Fibroblast of skin of back (primary cell): Measurements from ENCODE around the gene PLCB1.
"Not testable (repeated sequence)": the region's sequence is repeated elsewhere in the genome, so short reads cannot be mapped to it uniquely, and the experiment has no call there.

Experiments used
- DNase-seq: peaks from one replicate; pipeline ENCODE4 v3.0.0-alpha.2; 2013

PLCB1 gene

GRCh38 chr20:8408587-8409307, 276.7 kb downstream of the PLCB1 start:
- DNase-seq = no peak

GRCh38 chr20:8413691-8414090, 281.6 kb downstream of the PLCB1 start:
- DNase-seq = no peak

GRCh38 chr20:8414586-8415274, 282.7 kb downstream of the PLCB1 start:
- DNase-seq = peak; percentile 54

- DNase-seq = no peak
Measured at GRCh38 chr20:8421981-8422380, 289.9 kb downstream of the PLCB1 start.

- no peak for DNase-seq
Measured at GRCh38 chr20:8423482-8423881, 291.4 kb downstream of the PLCB1 start.

GRCh38 chr20:8424010-8424409, 291.9 kb downstream of the PLCB1 start:
- DNase-seq = peak; percentile 62

GRCh38 chr20:8425016-8425415, 292.9 kb downstream of the PLCB1 start:
- no peak for DNase-seq

- no peak for DNase-seq
Measured at GRCh38 chr20:8425802-8426201, 293.7 kb downstream of the PLCB1 start.

GRCh38 chr20:8427419-8428040, 295.5 kb downstream of the PLCB1 start:
- no peak for DNase-seq

GRCh38 chr20:8428988-8429387, 296.9 kb downstream of the PLCB1 start:
- DNase-seq = no peak

- DNase-seq = peak; percentile 22
Measured at GRCh38 chr20:8431538-8432434, 299.7 kb downstream of the PLCB1 start.

GRCh38 chr20:8432435-8433148, 300.5 kb downstream of the PLCB1 start:
- DNase-seq = no peak

- DNase-seq = no peak
Measured at GRCh38 chr20:8433291-8433690, 301.2 kb downstream of the PLCB1 start.

- DNase-seq = no peak
Measured at GRCh38 chr20:8434326-8434876, 302.3 kb downstream of the PLCB1 start.

GRCh38 chr20:8435285-8436035, 303.4 kb downstream of the PLCB1 start:
- no peak for DNase-seq

- not testable (repeated sequence) for DNase-seq
Measured at GRCh38 chr20:8436938-8437337, 304.9 kb downstream of the PLCB1 start.

GRCh38 chr20:8438748-8439147, 306.7 kb downstream of the PLCB1 start:
- DNase-seq = no peak

- DNase-seq = no peak
Measured at GRCh38 chr20:8443464-8444072, 311.5 kb downstream of the PLCB1 start.

GRCh38 chr20:8447262-8448120, 315.4 kb downstream of the PLCB1 start:
- no peak for DNase-seq
